H9 (cell line): Measurements from ENCODE around the gene SMIM22. TPM values are rescaled to one million over a fixed set of nuclear protein-coding genes. Genes with fewer than 3 reads are reported as not detected.

ENCODE experiments used
- DNase-seq: peaks from one replicate; pipeline ENCODE4 v3.0.0-alpha.2; 2017
- H2AFZ ChIP-seq: one replicate; pipeline ENCODE4 v1.6.1; 2013; ENCODE audit warnings: mild to moderate bottlenecking, low read length, control low read depth, moderate library complexity
- H2AK5ac ChIP-seq: 2 replicates; pipeline ENCODE4 v1.6.1; 2013; ENCODE audit warnings: low read length, control low read depth, mixed read lengths; ENCODE audit not compliant: insufficient read length
- H2BK120ac ChIP-seq: one replicate; pipeline ENCODE4 v1.6.1; 2013; ENCODE audit warnings: low read depth, mild to moderate bottlenecking, low read length, control low read depth, inconsistent platforms; ENCODE audit not compliant: poor library complexity, severe bottlenecking
- H2BK12ac ChIP-seq: 2 replicates; pipeline ENCODE4 v1.6.1; 2013; ENCODE audit warnings: low read length, control low read depth, mixed read lengths, low read depth; ENCODE audit not compliant: insufficient read length
- H2BK15ac ChIP-seq: 2 replicates; pipeline ENCODE4 v1.6.1; 2013; ENCODE audit warnings: low read depth, low read length, control low read depth
- H2BK20ac ChIP-seq: one replicate; pipeline ENCODE4 v1.6.1; 2013; ENCODE audit warnings: low read depth, mild to moderate bottlenecking, low read length, control low read depth, inconsistent platforms; ENCODE audit not compliant: poor library complexity, severe bottlenecking
- H2BK5ac ChIP-seq: 2 replicates; pipeline ENCODE4 v1.6.1; 2013; ENCODE audit warnings: low read length, control low read depth, mixed read lengths; ENCODE audit not compliant: insufficient read length
- H3K14ac ChIP-seq: 2 replicates; pipeline ENCODE4 v1.6.1; 2013; ENCODE audit warnings: low read length, control low read depth; ENCODE audit not compliant: insufficient read depth
- H3K18ac ChIP-seq: 2 replicates; pipeline ENCODE4 v1.6.1; 2013; ENCODE audit warnings: low read depth, mild to moderate bottlenecking, mixed read lengths, low read length, control low read depth; ENCODE audit not compliant: insufficient read length
- H3K23ac ChIP-seq: 2 replicates; pipeline ENCODE4 v1.6.1; 2013; ENCODE audit warnings: low read length, control low read depth, mixed read lengths, low read depth; ENCODE audit not compliant: insufficient read length
- H3K23me2 ChIP-seq: 2 replicates; pipeline ENCODE4 v1.6.1; 2013; ENCODE audit warnings: low read depth, mild to moderate bottlenecking, mixed read lengths, low read length, control low read depth; ENCODE audit not compliant: insufficient read length, poor library complexity, severe bottlenecking
- H3K27ac ChIP-seq: 2 replicates; pipeline ENCODE4 v1.5.1; 2013; ENCODE audit warnings: low read length, control low read depth, mixed read lengths, low read depth; ENCODE audit not compliant: insufficient read length
- H3K27me3 ChIP-seq: 2 replicates; pipeline ENCODE4 v1.6.1; 2013; ENCODE audit warnings: low read length, control low read depth, inconsistent platforms; ENCODE audit not compliant: insufficient read depth
- H3K4ac ChIP-seq: 2 replicates; pipeline ENCODE4 v1.6.1; 2013; ENCODE audit warnings: low read depth, mild to moderate bottlenecking, control low read depth, inconsistent platforms, low read length, moderate library complexity
- H3K4me1 ChIP-seq: 2 replicates; pipeline ENCODE4 v1.6.1; 2013; ENCODE audit warnings: low read length, control low read depth, inconsistent platforms; ENCODE audit not compliant: insufficient read depth
- H3K4me2 ChIP-seq: 2 replicates; pipeline ENCODE4 v1.6.1; 2013; ENCODE audit warnings: low read length, control low read depth, mixed read lengths; ENCODE audit not compliant: insufficient read length, insufficient read depth
- H3K56ac ChIP-seq: 2 replicates; pipeline ENCODE4 v1.6.1; 2013; ENCODE audit warnings: low read depth, mild to moderate bottlenecking, mixed read lengths, low read length, control low read depth; ENCODE audit not compliant: insufficient read length
- H3K79me1 ChIP-seq: 2 replicates; pipeline ENCODE4 v1.6.1; 2013; ENCODE audit warnings: low read depth, mild to moderate bottlenecking, moderate library complexity, low read length, control low read depth, inconsistent platforms; ENCODE audit not compliant: insufficient read depth, poor library complexity, severe bottlenecking
- H3K79me2 ChIP-seq: 2 replicates; pipeline ENCODE4 v1.6.1; 2013; ENCODE audit warnings: low read length, control low read depth, inconsistent platforms; ENCODE audit not compliant: insufficient read depth
- H3K9ac ChIP-seq: 2 replicates; pipeline ENCODE4 v1.6.1; 2013; ENCODE audit warnings: low read length, control low read depth, mixed read lengths; ENCODE audit not compliant: insufficient read length; ENCODE audit errors: extremely low read depth
- H3K9me3 ChIP-seq: one replicate; pipeline ENCODE4 v1.6.1; 2013; ENCODE audit warnings: low read depth, low read length, inconsistent platforms; ENCODE audit not compliant: control insufficient read depth
- H3T11ph ChIP-seq: one replicate; pipeline ENCODE4 v1.6.1; 2013; ENCODE audit warnings: mild to moderate bottlenecking, low read length, control low read depth, inconsistent platforms
- H4K20me1 ChIP-seq: one replicate; pipeline ENCODE4 v1.6.1; 2013; ENCODE audit not compliant: control insufficient read depth, insufficient read length, insufficient read depth
- H4K5ac ChIP-seq: 2 replicates; pipeline ENCODE4 v1.6.1; 2013; ENCODE audit warnings: low read depth, mild to moderate bottlenecking, mixed read lengths, low read length, control low read depth; ENCODE audit not compliant: insufficient read length
- H4K8ac ChIP-seq: replicated peaks from 2 replicates; pipeline ENCODE4 v1.6.1; 2013; ENCODE audit warnings: low read length, control low read depth, mixed read lengths, low read depth; ENCODE audit not compliant: insufficient read length
- H4K91ac ChIP-seq: 2 replicates; pipeline ENCODE4 v1.6.1; 2013; ENCODE audit warnings: low read depth, mild to moderate bottlenecking, moderate library complexity, mixed read lengths, low read length, control low read depth; ENCODE audit not compliant: insufficient read length
- H3K27ac Mint-ChIP-seq, 3 experiments: 2 replicates in 2 of 3; 3 replicates in 1 of 3; pipeline ENCODE4 v1.8.0; 2020 to 2021; ENCODE audit warnings: mixed read lengths in 3 of 3, mild to moderate bottlenecking in 1 of 3, moderate library complexity in 1 of 3
- H3K27me3 Mint-ChIP-seq: 2 replicates; pipeline ENCODE4 v1.8.0; 2021; ENCODE audit warnings: low read depth, mild to moderate bottlenecking, moderate library complexity, mixed read lengths
- H3K36me3 Mint-ChIP-seq, 3 experiments: 2 replicates in 2 of 3; 3 replicates in 1 of 3; pipeline ENCODE4 v1.8.0; 2020 to 2021; ENCODE audit warnings: low read depth in 3 of 3, mixed read lengths in 3 of 3; ENCODE audit not compliant: insufficient read depth in 1 of 3
- H3K4me1 Mint-ChIP-seq, 2 experiments: 2 replicates each; pipeline ENCODE4 v1.8.0; 2020; ENCODE audit warnings: mixed read lengths in 2 of 2
- H3K4me3 Mint-ChIP-seq, 2 experiments: 2 replicates in 1 of 2; 3 replicates in 1 of 2; pipeline ENCODE4 v1.8.0; 2020 to 2021; ENCODE audit warnings: mild to moderate bottlenecking in 2 of 2, mixed read lengths in 2 of 2, moderate library complexity in 1 of 2
- H3K9me3 Mint-ChIP-seq, 2 experiments: 2 replicates in 1 of 2; 3 replicates in 1 of 2; pipeline ENCODE4 v1.8.0; 2020; ENCODE audit warnings: mild to moderate bottlenecking in 2 of 2, mixed read lengths in 2 of 2, moderate library complexity in 1 of 2
- CTCF ChIP-seq: fragments of 200-600 bp; sonication (generic); conservative IDR thresholded peaks from 3 replicates; pipeline ENCODE4 v1.8.0; 2021; ENCODE audit warnings: antibody characterized with exemption, mild to moderate bottlenecking
- WGBS: extraction: QIAGEN DNeasy Blood & Tissue Kit; methylation state at CpG from one replicate; pipeline ENCODE4 v1.1.7; 2013; ENCODE audit warnings: missing lambda C conversion rate, low lambda C conversion rate, mixed read lengths; ENCODE audit not compliant: insufficient read length; ENCODE audit errors: extremely low coverage; 5-methylcytosine and 5-hydroxymethylcytosine counted together
- total RNA-seq: library from RNA; stranded (reverse); gene quantifications from 2 replicates; pipeline ENCODE4 v1.2.1, GENCODE V29; 2021

Gene SMIM22
- total RNA-seq, 1 experiment from 2014 or later = not detected

GRCh38 chr16:4805231-4805630 is 10.1 kb downstream of the SMIM22 start:
- Histone ChIP-seq H3K4me1 (no peaks in the 10 kb centered on the region), H4K91ac (no peak overlapping the region), H3K23me2 (peaks cover 7% of the 10 kb centered on the region), H3K18ac (no peak overlapping the region), H2BK5ac (no peak overlapping the region), H4K8ac (no peak overlapping the region), H3K4me2 (no peak overlapping the region), H3K4ac (no peak overlapping the region), H3K23ac (no peak overlapping the region), H3K79me2 (no peaks in the 10 kb centered on the region), H3K14ac (no peak overlapping the region), H3K9ac (no peak overlapping the region), H2AK5ac (no peak overlapping the region), H2BK15ac (no peak overlapping the region), H3T11ph (no peak overlapping the region), H4K5ac (no peak overlapping the region), H2BK20ac (no peak overlapping the region), H2BK12ac (no peak overlapping the region), H3K56ac (no peak overlapping the region), H2AFZ (no peak overlapping the region), H2BK120ac (no peak overlapping the region), H3K27me3 (no peaks in the 10 kb centered on the region), H3K9me3 (no peaks in the 10 kb centered on the region), H4K20me1 (no peaks in the 10 kb centered on the region), H3K79me1 (no peaks in the 10 kb centered on the region), H3K27ac (no peak overlapping the region)
- H3K27me3 Mint-ChIP-seq = no peaks in the 10 kb centered on the region; the same call in 1 of the 2 replicates
- WGBS = no CpG with 5 or more reads among the region's 11 CpGs
- TF ChIP-seq CTCF = no peak
- peaks cover 18 to 47% (median 38%) of the 10 kb centered on the region in 3 experiments; a peak in 6 of 7 replicates for H3K36me3 Mint-ChIP-seq
- H3K9me3 Mint-ChIP-seq = no peaks in the 10 kb centered on the region
- H3K4me1 Mint-ChIP-seq = peaks cover 17 to 31% of the 10 kb centered on the region in 2 experiments
- no peak overlapping the region for H3K4me3 Mint-ChIP-seq
- H3K27ac Mint-ChIP-seq = peak overlapping the region in 2 of 3 experiments; percentile 76 to 87; a peak in 4 of 7 replicates
- no peak for DNase-seq
